Lower leg skin (tissue), 3 donors: Measurements from ENCODE around the gene ZNF808.

Experiments
- POLR2A ChIP-seq, 2 donors: fragments of 450-650 bp; IDR thresholded peaks; one replicate each; pipeline ENCODE4 v1.6.1; 2016 to 2017; ENCODE audit warnings: antibody characterized with exemption in 2 of 2, mild to moderate bottlenecking in 1 of 2, moderate library complexity in 1 of 2
- TF ChIP-seq, protein P1 (sequence below), 3 donors: fragments of 450-650 bp; IDR thresholded peaks; one replicate each; pipeline ENCODE4 v1.5.1; 2016; ENCODE audit warnings: antibody characterized with exemption in 3 of 3, mild to moderate bottlenecking in 3 of 3, moderate library complexity in 2 of 3

DNA sequence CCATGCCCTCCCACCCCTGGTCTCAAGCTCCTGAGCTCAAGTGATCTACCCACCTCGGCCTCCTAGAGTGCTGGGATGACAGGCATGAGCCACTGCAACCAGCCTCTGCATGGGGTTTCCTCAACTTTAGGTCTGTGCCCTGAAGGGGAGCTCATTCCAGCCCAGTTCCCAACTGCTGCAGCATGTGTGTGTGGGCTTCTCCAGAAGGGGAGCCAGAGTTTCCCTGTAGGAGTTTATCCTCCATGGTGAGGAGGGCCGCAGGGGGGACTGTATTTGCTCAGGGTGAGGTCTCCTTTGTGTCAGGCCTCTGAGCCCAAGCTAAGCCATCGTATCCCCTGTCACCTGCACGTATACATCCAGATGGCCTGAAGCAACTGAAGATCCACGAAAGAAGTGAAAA, 11.3 kb upstream of the ZNF808 start:
- TF ChIP-seq, protein P1, sequence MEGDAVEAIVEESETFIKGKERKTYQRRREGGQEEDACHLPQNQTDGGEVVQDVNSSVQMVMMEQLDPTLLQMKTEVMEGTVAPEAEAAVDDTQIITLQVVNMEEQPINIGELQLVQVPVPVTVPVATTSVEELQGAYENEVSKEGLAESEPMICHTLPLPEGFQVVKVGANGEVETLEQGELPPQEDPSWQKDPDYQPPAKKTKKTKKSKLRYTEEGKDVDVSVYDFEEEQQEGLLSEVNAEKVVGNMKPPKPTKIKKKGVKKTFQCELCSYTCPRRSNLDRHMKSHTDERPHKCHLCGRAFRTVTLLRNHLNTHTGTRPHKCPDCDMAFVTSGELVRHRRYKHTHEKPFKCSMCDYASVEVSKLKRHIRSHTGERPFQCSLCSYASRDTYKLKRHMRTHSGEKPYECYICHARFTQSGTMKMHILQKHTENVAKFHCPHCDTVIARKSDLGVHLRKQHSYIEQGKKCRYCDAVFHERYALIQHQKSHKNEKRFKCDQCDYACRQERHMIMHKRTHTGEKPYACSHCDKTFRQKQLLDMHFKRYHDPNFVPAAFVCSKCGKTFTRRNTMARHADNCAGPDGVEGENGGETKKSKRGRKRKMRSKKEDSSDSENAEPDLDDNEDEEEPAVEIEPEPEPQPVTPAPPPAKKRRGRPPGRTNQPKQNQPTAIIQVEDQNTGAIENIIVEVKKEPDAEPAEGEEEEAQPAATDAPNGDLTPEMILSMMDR (IDR thresholded peaks at IDR 0.05): no peak
- no peak for TF ChIP-seq POLR2A (IDR thresholded peaks at IDR 0.05)
